Suppressor macrophage treated with lipopolysaccharide for 4 hours (primary cell): Measurements from ENCODE around the gene BCAS3.

Experiments used
- DNase-seq: peaks from one replicate; pipeline ENCODE4 v3.0.0-alpha.2; 2020

BCAS3 gene

GRCh38 chr17:61307905-61308886, 630.5 kb downstream of the BCAS3 start:
- no peak for DNase-seq

- DNase-seq, result no peak
Observed at GRCh38 chr17:61309362-61310256, 632.0 kb downstream of the BCAS3 start.

- DNase-seq, result no peak
Observed at GRCh38 chr17:61310590-61310989, 632.9 kb downstream of the BCAS3 start.

- DNase-seq, result no peak
Observed at GRCh38 chr17:61312406-61313295, 635.0 kb downstream of the BCAS3 start.

- no peak for DNase-seq
Observed at GRCh38 chr17:61313461-61314326, 636.0 kb downstream of the BCAS3 start.

GRCh38 chr17:61314368-61315078, 636.9 kb downstream of the BCAS3 start:
- DNase-seq, result no peak

- DNase-seq, result no peak
Observed at GRCh38 chr17:61316633-61317032, 639.0 kb downstream of the BCAS3 start.

- DNase-seq, result no peak
Observed at GRCh38 chr17:61317779-61318178, 640.1 kb downstream of the BCAS3 start.

- no peak for DNase-seq
Observed at GRCh38 chr17:61318684-61319098, 641.0 kb downstream of the BCAS3 start.

- no peak for DNase-seq
Observed at GRCh38 chr17:61321344-61321743, 643.7 kb downstream of the BCAS3 start.

GRCh38 chr17:61322325-61323002, 644.8 kb downstream of the BCAS3 start:
- DNase-seq, result no peak

- no peak for DNase-seq
Observed at GRCh38 chr17:61323003-61323908, 645.6 kb downstream of the BCAS3 start.

GRCh38 chr17:61323909-61324868, 646.5 kb downstream of the BCAS3 start:
- DNase-seq, result no peak

- no peak for DNase-seq
Observed at GRCh38 chr17:61324950-61325349, 647.3 kb downstream of the BCAS3 start.

- DNase-seq, result no peak
Observed at GRCh38 chr17:61325382-61326073, 647.9 kb downstream of the BCAS3 start.

GRCh38 chr17:61326330-61326729, 648.7 kb downstream of the BCAS3 start:
- DNase-seq, result no peak

- no peak for DNase-seq
Observed at GRCh38 chr17:61328351-61328750, 650.7 kb downstream of the BCAS3 start.
